Measurements from ENCODE around the gene ARFGAP1.

ARFGAP1 gene

DNA sequence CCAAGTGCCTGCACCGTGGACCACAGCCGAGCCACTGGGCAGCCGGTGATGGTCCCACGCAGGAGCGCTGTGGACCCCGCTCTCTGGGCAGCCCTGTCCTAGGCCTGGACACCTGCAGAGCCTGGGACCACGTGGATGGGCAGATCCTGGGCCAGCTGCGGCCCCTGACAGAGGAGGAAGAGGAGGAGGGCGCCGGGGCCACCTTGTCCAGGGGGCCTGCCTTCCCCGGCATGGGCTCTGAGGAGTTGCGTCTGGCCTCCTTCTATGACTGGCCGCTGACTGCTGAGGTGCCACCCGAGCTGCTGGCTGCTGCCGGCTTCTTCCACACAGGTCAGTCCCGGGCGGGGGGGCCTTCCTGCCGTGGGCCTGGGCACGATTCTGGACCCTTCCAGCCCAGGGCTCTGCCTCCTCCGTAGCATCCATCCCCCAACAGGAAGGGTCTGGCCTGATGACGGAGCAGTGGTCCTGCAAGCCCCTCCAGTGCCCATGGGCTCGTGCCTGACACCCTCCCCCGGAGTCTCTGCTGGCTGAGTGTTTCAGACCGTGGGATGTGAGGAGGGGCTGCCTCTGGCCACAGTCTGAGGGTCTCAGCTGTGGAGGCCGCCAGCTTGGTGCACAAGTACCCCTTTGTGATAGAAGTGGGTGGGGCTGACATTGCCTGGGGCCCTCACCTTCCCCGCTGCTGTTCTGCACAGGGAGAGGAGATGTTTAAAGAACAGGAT, 36.3 kb upstream of the ARFGAP1 start:
- H3K9ac ChIP-seq, result peak overlapping the region in 5 of 11 experiments; percentile 24 to 60 (median 29); a peak in 4 of 22 replicates
- H3K9me3 ChIP-seq (replicated peaks in 1 of 11), result no peaks in the 10 kb centered on the region
- H3K4me1 ChIP-seq, result peaks cover 56 to 97% (median 86%) of the 10 kb centered on the region in 10 experiments
- H3K27me3 ChIP-seq, result peaks cover 13 to 24% (median 20%) of the 10 kb centered on the region in 11 experiments; a peak in 20 of 22 replicates
- H3K27ac ChIP-seq, result peak overlapping the region in 7 of 11 experiments; percentile 2 to 67 (median 53); a peak in 8 of 22 replicates
- H3K4me3 ChIP-seq, result peak overlapping the region in 2 of 10 experiments; percentile 41 to 42; a peak in 3 of 20 replicates
- TF ChIP-seq Cebpa-rat (IDR thresholded peaks at IDR 0.05), result no peak
- H3K4me2 ChIP-seq, result peak overlapping the region; percentile 33 to 95 (median 88); a peak in 21 of 22 replicates
- H3K36me3 ChIP-seq, result no peaks in the 10 kb centered on the region
- H4K20me1 ChIP-seq, result peaks cover 0 to 33% (median 0%) of the 10 kb centered on the region in 11 experiments; a peak in 5 of 22 replicates

DNA sequence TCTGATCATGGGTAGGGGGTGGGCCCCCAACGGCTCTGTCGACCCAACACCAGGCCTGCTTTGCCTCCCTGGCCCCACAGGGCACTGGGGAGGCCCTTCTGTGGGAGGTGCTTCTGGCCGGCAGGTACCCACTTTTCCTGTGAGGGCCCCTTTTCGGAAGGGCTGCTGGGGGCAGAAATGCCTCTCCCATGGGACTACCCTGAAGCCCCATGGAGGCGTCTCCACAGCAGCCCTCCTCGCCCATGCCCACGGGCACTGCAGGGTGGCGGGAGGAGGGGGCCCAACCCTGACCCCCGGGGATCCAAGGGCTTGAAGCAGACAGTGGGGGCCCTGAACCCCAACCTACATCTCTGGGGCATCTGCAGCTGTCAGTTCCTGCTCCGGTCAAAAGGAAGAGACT, 34.6 kb upstream of the ARFGAP1 start:
- Histone ChIP-seq H3K4me3 (peak overlapping the region in 8 of 10 experiments; percentile 10 to 45 (median 32); a peak in 12 of 20 replicates), H3K4me1 (peaks cover 54 to 98% (median 93%) of the 10 kb centered on the region in 10 experiments), H3K27ac (peak overlapping the region in 8 of 11 experiments; percentile 2 to 60 (median 46); a peak in 11 of 22 replicates), H3K9me3 (replicated peaks in 1 of 11) (no peaks in the 10 kb centered on the region), H4K20me1 (peaks cover 0 to 33% (median 2%) of the 10 kb centered on the region in 11 experiments; a peak in 6 of 22 replicates), H3K27me3 (peaks cover 0 to 22% (median 3%) of the 10 kb centered on the region in 11 experiments; a peak in 12 of 22 replicates), H3K4me2 (peak overlapping the region; percentile 70 to 95 (median 88)), H3K36me3 (no peaks in the 10 kb centered on the region), H3K9ac (peak overlapping the region in 9 of 11 experiments; percentile 13 to 65 (median 53); a peak in 15 of 22 replicates)
- no peak for TF ChIP-seq Cebpa-rat (IDR thresholded peaks at IDR 0.05)

DNA sequence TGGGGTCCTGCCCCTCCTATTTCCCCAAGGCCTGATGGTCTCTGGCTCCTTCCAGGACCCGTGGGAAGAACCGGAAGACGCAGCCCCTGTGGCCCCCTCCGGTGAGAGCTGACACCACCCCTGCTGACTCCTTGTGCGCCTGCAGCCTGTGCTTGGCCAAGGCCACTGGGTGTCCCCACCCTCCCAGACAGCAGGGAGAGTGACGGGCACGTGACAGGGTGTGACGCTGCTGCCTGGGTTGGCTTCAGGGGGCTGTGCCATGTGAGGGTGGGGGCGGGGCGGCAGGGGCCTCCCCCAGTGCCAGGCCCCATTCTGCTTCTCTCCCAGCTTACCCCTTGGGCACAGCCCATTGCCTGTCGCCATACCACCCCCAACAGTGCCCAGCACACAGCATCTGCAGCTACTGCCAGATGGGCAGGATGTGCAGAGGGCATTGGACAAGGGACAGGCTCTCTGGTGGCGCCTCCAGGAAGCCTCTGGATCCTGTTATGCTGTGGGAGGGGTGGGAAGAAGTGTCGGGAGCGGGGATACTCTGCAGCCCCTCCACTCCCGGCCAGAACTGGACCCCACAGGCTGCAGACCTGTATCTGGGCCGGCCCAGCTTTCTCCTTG, 34.0 kb upstream of the ARFGAP1 start:
- Histone ChIP-seq H3K27me3 (peaks cover 0 to 21% (median 0%) of the 10 kb centered on the region in 11 experiments; a peak in 4 of 22 replicates), H3K4me3 (peak overlapping the region in 7 of 10 experiments; percentile 10 to 45 (median 32); a peak in 11 of 20 replicates), H4K20me1 (peaks cover 0 to 37% (median 2%) of the 10 kb centered on the region in 11 experiments; a peak in 6 of 22 replicates), H3K4me1 (peaks cover 54 to 99% (median 96%) of the 10 kb centered on the region in 10 experiments), H3K36me3 (0 out of 22 replicates have a peak, but pooled peaks cover 0 to 4% (median 0%) of the 10 kb centered on the region in 11 experiments), H3K9me3 (replicated peaks in 1 of 11) (no peaks in the 10 kb centered on the region), H3K27ac (peak overlapping the region in 8 of 11 experiments; percentile 2 to 60 (median 46); a peak in 10 of 22 replicates), H3K9ac (peak overlapping the region in 9 of 11 experiments; percentile 13 to 65 (median 53); a peak in 11 of 22 replicates), H3K4me2 (peak overlapping the region; percentile 70 to 95 (median 88))
- no peak for TF ChIP-seq Cebpa-rat (IDR thresholded peaks at IDR 0.05)

DNA sequence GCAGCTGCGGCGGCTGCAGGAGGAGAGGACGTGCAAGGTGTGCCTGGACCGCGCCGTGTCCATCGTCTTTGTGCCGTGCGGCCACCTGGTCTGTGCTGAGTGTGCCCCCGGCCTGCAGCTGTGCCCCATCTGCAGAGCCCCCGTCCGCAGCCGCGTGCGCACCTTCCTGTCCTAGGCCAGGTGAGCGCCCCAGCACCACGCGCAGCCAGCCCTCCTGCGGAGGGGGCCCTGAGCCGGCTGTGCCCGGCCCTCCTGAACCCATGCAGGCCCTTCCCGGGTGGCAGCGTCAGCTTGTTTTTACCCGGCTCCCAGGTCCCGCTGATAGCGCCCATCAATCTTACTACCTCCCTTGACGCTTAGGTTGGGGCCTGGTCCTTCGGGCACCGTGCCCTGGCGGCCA, 33.2 kb upstream of the ARFGAP1 start:
- H3K9me3 ChIP-seq (replicated peaks in 1 of 11), result no peaks in the 10 kb centered on the region
- TF ChIP-seq Cebpa-rat (IDR thresholded peaks at IDR 0.05), result no peak
- H4K20me1 ChIP-seq, result peaks cover 0 to 40% (median 1%) of the 10 kb centered on the region in 11 experiments; a peak in 7 of 22 replicates
- H3K27ac ChIP-seq, result no peak overlapping the region
- H3K27me3 ChIP-seq, result peaks cover 0 to 21% (median 0%) of the 10 kb centered on the region in 11 experiments; a peak in 4 of 22 replicates
- 0 out of 22 replicates have a peak, but pooled peaks cover 0 to 5% (median 0%) of the 10 kb centered on the region in 11 experiments for H3K36me3 ChIP-seq
- peak overlapping the region in 9 of 11 experiments; percentile 76 to 95 (median 88); a peak in 14 of 22 replicates for H3K4me2 ChIP-seq
- 0 out of 22 replicates have a peak overlapping the region, but pooled peaks of 1 of the 11 experiments have one; percentile 23 for H3K9ac ChIP-seq
- H3K4me1 ChIP-seq, result peaks cover 50 to 99% (median 93%) of the 10 kb centered on the region in 10 experiments
- no peak overlapping the region for H3K4me3 ChIP-seq

DNA sequence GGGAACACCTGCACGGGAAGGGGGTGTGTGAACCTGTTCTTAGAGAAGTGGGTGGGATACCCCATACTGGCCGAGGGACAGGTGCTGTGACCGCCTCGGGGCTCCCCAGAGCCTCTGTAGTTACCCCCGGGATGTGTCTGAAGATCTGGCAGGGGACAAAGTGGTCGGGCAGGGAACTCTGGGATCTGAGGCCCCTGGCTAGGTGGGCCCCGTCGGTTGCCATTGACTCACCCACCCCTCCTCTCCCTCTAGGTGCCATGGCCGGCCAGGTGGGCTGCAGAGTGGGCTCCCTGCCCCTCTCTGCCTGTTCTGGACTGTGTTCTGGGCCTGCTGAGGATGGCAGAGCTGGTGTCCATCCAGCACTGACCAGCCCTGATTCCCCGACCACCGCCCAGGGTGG, 32.6 kb upstream of the ARFGAP1 start:
- TF ChIP-seq Cebpa-rat (IDR thresholded peaks at IDR 0.05), result no peak
- H3K27me3 ChIP-seq, result peaks cover 0 to 21% (median 0%) of the 10 kb centered on the region in 11 experiments; a peak in 4 of 22 replicates
- H3K4me1 ChIP-seq, result peaks cover 44 to 99% (median 92%) of the 10 kb centered on the region in 10 experiments
- no peak overlapping the region for H3K9ac ChIP-seq
- no peaks in the 10 kb centered on the region for H3K9me3 ChIP-seq (replicated peaks in 1 of 11)
- H3K27ac ChIP-seq, result no peak overlapping the region
- H3K4me3 ChIP-seq, result no peak overlapping the region
- peak overlapping the region in 8 of 11 experiments; percentile 79 to 95 (median 88); a peak in 11 of 22 replicates for H3K4me2 ChIP-seq
- H4K20me1 ChIP-seq, result peaks cover 0 to 40% (median 0%) of the 10 kb centered on the region in 11 experiments; a peak in 7 of 22 replicates
- H3K36me3 ChIP-seq, result 0 out of 22 replicates have a peak, but pooled peaks cover 0 to 5% (median 0%) of the 10 kb centered on the region in 11 experiments

DNA sequence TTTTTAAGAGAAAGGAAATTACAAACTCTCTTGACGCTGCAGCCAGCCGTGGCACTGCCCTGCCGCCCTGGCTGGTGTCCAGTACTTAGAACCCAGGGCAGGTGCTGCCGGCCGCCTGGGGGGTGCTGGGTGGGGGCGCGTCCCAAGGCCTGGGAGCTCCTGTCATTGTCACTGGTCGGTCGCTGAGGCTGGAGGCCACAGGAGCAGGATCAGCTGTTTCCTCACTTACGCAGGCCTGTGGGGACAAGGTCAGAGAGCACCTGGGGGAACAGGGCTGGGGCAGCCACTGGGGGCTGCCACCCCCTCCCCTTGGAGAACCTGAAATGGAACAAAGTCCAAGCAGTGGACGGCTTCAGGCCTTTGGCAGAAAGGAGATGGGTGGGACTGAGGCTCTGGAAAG, 31.3 kb upstream of the ARFGAP1 start:
- no peak overlapping the region for H3K4me3 ChIP-seq
- H3K9me3 ChIP-seq (replicated peaks in 1 of 11), result no peaks in the 10 kb centered on the region
- H3K9ac ChIP-seq, result peak overlapping the region in 4 of 11 experiments; percentile 3 to 46 (median 24); a peak in 9 of 22 replicates
- H4K20me1 ChIP-seq, result peaks cover 0 to 41% (median 0%) of the 10 kb centered on the region in 11 experiments; a peak in 7 of 22 replicates
- no peak for TF ChIP-seq Cebpa-rat (IDR thresholded peaks at IDR 0.05)
- peak overlapping the region in 10 of 11 experiments; percentile 33 to 76 (median 60); a peak in 20 of 22 replicates for H3K4me2 ChIP-seq
- H3K27me3 ChIP-seq, result peaks cover 0 to 31% (median 0%) of the 10 kb centered on the region in 11 experiments; a peak in 6 of 22 replicates
- peaks cover 37 to 99% (median 91%) of the 10 kb centered on the region in 10 experiments for H3K4me1 ChIP-seq
- peaks cover 0 to 5% (median 0%) of the 10 kb centered on the region in 11 experiments; a peak in 1 of 22 replicates for H3K36me3 ChIP-seq
- no peak overlapping the region for H3K27ac ChIP-seq

DNA sequence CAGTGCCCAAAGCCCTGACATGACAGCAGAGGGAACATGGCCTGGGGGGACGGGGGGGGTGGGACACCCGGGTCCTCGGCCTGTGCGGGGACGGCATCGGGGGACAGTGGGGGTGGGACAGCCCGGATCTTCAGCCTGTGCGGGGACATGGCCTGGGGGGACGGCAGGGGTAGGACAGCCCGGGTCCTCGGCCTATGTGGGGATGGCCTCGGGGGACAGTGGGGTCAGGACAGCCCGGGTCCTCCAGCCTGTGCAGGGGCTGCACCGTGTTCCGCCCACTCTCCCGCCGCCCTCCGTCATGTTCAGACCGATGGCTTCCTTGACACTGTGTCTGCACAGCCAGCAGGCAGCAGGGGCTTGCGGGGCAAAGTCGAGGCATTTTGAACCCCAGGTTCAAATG, 29.9 kb upstream of the ARFGAP1 start:
- no peak for TF ChIP-seq Cebpa-rat (IDR thresholded peaks at IDR 0.05)
- Histone ChIP-seq H3K4me1 (peaks cover 37 to 99% (median 91%) of the 10 kb centered on the region in 10 experiments), H3K4me3 (no peak overlapping the region), H4K20me1 (peaks cover 0 to 56% (median 9%) of the 10 kb centered on the region in 11 experiments; a peak in 11 of 22 replicates), H3K9ac (no peak overlapping the region), H3K9me3 (replicated peaks in 1 of 11) (no peaks in the 10 kb centered on the region), H3K27me3 (peaks cover 0 to 46% (median 0%) of the 10 kb centered on the region in 11 experiments; a peak in 7 of 22 replicates), H3K4me2 (peak overlapping the region in 7 of 11 experiments; percentile 43 to 76 (median 71); a peak in 14 of 22 replicates), H3K27ac (no peak overlapping the region), H3K36me3 (peaks cover 0 to 5% (median 0%) of the 10 kb centered on the region in 11 experiments; a peak in 1 of 22 replicates)
